HEK293 (cell line): ENCODE measurements around the gene CDCA3.

Source experiments
- BCL6B ChIP-seq: fragments of 450-650 bp; formaldehyde crosslinking; IDR thresholded peaks from 2 replicates; pipeline ENCODE4 v1.5.1; 2017; ENCODE audit warnings: missing biosample characterization, missing genetic modification characterization
- FEZF1 ChIP-seq: fragments of 450-650 bp; formaldehyde crosslinking; IDR thresholded peaks from 2 replicates; pipeline ENCODE4 v1.5.1; 2016; ENCODE audit warnings: missing biosample characterization, missing genetic modification characterization
- GLI4 ChIP-seq: fragments of 450-650 bp; formaldehyde crosslinking; IDR thresholded peaks from 2 replicates; pipeline ENCODE4 v1.5.1; 2016; ENCODE audit warnings: missing biosample characterization, missing genetic modification characterization
- KLF16 ChIP-seq: fragments of 450-650 bp; formaldehyde crosslinking; IDR thresholded peaks from 2 replicates; pipeline ENCODE4 v1.5.1; 2017; ENCODE audit warnings: missing biosample characterization, missing genetic modification characterization
- KLF17 ChIP-seq: fragments of 450-650 bp; formaldehyde crosslinking; IDR thresholded peaks from 2 replicates; pipeline ENCODE4 v1.5.1; 2016; ENCODE audit warnings: missing biosample characterization, missing genetic modification characterization
- PRDM2 ChIP-seq: fragments of 450-650 bp; formaldehyde crosslinking; IDR thresholded peaks from 2 replicates; pipeline ENCODE4 v1.5.1; 2016; ENCODE audit warnings: missing biosample characterization, missing genetic modification characterization, borderline replicate concordance
- TCF7L2 ChIP-seq: IDR thresholded peaks from 2 replicates; pipeline ENCODE4 v1.6.1; 2011; ENCODE audit warnings: low read depth, mild to moderate bottlenecking, inconsistent platforms, low read length, moderate library complexity, borderline replicate concordance
- ZBTB17 ChIP-seq: fragments of 450-650 bp; formaldehyde crosslinking; IDR thresholded peaks from 2 replicates; pipeline ENCODE4 v1.5.1; 2016; ENCODE audit warnings: missing biosample characterization, missing genetic modification characterization
- ZNF157 ChIP-seq: fragments of 450-650 bp; formaldehyde crosslinking; IDR thresholded peaks from 2 replicates; pipeline ENCODE4 v1.5.1; 2016; ENCODE audit warnings: missing biosample characterization, missing genetic modification characterization
- ZNF26 ChIP-seq: fragments of 450-650 bp; formaldehyde crosslinking; IDR thresholded peaks from 2 replicates; pipeline ENCODE4 v1.5.1; 2016; ENCODE audit warnings: missing biosample characterization, missing genetic modification characterization
- ZNF335 ChIP-seq: fragments of 450-650 bp; formaldehyde crosslinking; conservative IDR thresholded peaks from 2 replicates; pipeline ENCODE4 v1.5.1; 2016; ENCODE audit warnings: missing biosample characterization, missing genetic modification characterization
- ZNF398 ChIP-seq: fragments of 450-650 bp; formaldehyde crosslinking; IDR thresholded peaks from 2 replicates; pipeline ENCODE4 v1.5.1; 2017; ENCODE audit warnings: missing biosample characterization, missing genetic modification characterization
- ZNF530 ChIP-seq: fragments of 450-650 bp; formaldehyde crosslinking; IDR thresholded peaks from 2 replicates; pipeline ENCODE4 v1.5.1; 2016; ENCODE audit warnings: low read depth, missing biosample characterization, missing genetic modification characterization
- ZNF692 ChIP-seq: fragments of 450-650 bp; formaldehyde crosslinking; IDR thresholded peaks from 2 replicates; pipeline ENCODE4 v1.5.1; 2016; ENCODE audit warnings: missing biosample characterization, missing genetic modification characterization
- ZNF747 ChIP-seq: fragments of 450-650 bp; formaldehyde crosslinking; IDR thresholded peaks from 2 replicates; pipeline ENCODE4 v1.5.1; 2016; ENCODE audit warnings: missing biosample characterization, missing genetic modification characterization
- ZSCAN30 ChIP-seq: fragments of 450-650 bp; IDR thresholded peaks from 2 replicates; pipeline ENCODE4 v1.5.1; 2018; ENCODE audit warnings: missing biosample characterization, mild to moderate bottlenecking, missing genetic modification characterization, moderate library complexity

The CDCA3 gene

GRCh38 chr12:6852651-6853354 lies 1.7 kb upstream of the CDCA3 start (continued):
- TF ChIP-seq ZNF398 (tag by site-specific recombination) = peak; percentile 58
- TF ChIP-seq TCF7L2 = no peak
- TF ChIP-seq ZNF530 (tag by site-specific recombination) = no peak
- TF ChIP-seq ZBTB17 (tag by site-specific recombination) = peak; percentile 56
- no peak; the same call in 1 of the 2 replicates for TF ChIP-seq FEZF1 (tag by site-specific recombination)
- no peak for TF ChIP-seq ZNF26 (tag by site-specific recombination)
- TF ChIP-seq ZNF692 (tag by site-specific recombination) = 0 out of 2 replicates have a peak, but pooled peaks have one; percentile 4
- no peak for TF ChIP-seq KLF17 (tag by site-specific recombination)
- TF ChIP-seq ZNF747 (tag by site-specific recombination) = no peak
- TF ChIP-seq ZNF335 (tag by site-specific recombination) = 0 out of 2 replicates have a peak, but pooled peaks have one; percentile 8
- TF ChIP-seq PRDM2 = no peak
- no peak for TF ChIP-seq ZNF157
- no peak for TF ChIP-seq KLF16
- 0 out of 2 replicates have a peak, but pooled peaks have one; percentile 14 for TF ChIP-seq GLI4
- no peak for TF ChIP-seq ZSCAN30 (tag by site-specific recombination)
- peak; percentile 59; the same call in 1 of the 2 replicates for TF ChIP-seq BCL6B (tag by site-specific recombination)
